GM21528 (cell line): ENCODE measurements around the gene PLAU.
"Not testable (repeated sequence)": the region's sequence is repeated elsewhere in the genome, so short reads cannot be mapped to it uniquely, and the experiment has no call there.

ENCODE experiments used
- ATAC-seq: cut with Tn5 transposase; IDR thresholded peaks from one replicate; pipeline ENCODE4 v1.9.1; 2021; ENCODE audit warnings: mild to moderate bottlenecking, moderate library complexity; ENCODE audit not compliant: unreplicated experiment, low FRiP score

Gene PLAU

DNA sequence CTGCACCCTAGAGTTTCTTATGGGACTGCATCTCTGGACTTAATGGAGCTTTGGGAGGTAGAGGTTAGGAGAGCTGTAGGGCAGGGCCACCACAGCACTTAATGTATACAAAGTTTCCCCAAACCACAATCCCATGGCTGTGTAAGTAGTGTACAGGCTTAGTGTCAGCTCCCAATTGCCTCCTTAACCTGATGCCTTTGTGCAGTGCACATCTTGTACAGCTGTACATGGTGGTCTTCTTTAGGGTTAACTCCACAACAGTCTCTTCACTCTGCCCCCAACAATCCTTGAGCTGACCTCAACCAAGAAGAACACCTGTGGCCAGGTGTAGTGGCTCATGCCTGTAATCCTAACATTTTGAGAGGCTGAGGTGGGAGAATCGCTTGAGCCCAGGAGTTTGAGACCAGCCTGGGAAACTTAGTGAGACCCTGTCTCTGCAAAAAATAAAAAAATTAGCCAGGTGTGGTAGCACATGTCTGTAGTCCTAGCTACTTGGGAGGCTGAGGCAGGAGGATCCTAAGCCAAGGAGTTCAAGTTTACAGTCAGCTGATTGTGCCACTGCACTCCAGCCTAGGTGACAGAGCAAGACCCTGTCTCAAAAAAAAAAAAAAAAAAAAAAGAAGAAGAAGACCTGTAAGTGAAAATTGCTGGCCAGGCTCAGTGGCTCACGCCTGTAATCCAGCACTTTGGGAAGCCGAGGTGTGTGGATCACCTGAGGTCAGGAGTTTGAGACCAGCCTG, 6.8 kb downstream of the PLAU start:
- no peak for ATAC-seq

DNA sequence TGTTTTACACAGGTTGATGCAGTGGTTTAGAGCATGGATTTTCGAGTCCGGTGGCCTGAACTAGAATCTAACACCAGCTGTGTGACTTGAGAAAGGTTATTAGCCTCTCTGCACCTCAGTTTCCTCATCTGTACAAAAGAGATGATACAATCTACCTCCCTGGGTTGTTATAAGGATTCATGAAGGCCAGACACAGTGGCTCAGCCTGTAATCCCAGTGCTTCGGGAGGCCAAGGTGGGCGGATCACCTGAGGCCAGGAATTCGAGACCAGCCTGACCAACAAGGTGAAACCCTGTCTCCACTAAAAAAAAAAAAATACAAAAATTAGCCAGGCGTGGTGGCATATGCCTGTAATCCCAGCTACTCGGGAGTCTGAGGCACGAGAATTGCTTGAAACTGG, 8.5 kb downstream of the PLAU start:
- ATAC-seq: not testable (repeated sequence)

DNA sequence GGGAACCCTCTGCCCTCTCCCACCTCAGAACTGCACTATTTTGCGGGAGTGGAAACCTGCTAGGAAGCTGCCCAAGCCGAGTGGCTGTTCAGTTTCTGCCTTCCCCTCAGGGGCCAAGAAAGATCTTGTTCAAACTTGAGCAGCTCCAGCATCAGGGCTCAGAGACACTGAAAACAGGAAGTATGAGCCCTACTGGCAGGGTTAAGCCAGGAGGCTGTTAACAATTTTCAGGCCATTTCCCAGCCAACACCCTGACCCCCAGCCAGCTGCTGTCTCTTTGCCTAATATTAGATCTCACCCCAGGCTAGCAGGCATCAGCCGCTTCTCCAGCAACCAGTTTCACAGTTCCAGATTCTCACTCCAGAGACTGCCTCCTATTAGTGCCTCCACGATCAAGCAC, 9.2 kb downstream of the PLAU start:
- no peak for ATAC-seq

DNA sequence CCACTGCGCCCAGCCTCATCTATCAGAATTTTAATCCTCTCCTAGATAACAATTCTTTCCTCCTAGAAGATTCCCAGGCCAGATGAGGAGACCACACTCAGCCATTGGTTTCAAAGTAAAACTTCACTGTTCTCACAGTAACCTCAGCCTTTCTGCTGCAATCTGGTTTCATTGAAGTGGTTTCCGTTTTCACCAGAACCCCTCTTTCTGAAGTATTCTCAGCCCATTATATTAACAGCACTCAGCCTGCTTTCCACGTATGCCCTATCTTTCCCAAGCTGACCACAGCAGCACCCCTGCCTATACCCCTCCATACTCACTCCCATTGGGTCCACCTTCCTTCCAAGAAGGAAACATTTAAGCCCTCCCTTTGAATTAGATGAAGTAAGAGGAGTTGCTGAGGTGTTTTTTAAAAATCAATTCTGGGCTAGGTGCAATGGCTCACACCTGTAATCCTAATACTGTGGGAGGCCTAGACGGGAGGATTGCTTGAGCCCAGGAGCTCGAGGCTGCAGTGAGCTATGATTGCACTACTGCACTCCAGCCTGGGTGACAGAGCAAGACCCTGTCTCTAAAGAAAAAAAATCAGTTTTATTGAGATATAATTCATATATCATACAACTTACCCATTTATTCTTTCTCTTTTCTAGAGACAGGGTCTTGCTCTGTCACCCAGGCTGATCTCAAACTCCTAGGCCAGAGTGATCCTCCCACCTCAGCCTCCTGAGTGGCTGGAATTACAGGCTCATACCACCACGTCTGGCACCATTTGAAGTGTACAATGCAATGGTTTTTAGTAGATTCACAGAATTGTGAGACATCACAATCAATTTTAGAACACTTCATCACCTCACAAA, 11.3 kb downstream of the PLAU start:
- ATAC-seq: no peak

DNA sequence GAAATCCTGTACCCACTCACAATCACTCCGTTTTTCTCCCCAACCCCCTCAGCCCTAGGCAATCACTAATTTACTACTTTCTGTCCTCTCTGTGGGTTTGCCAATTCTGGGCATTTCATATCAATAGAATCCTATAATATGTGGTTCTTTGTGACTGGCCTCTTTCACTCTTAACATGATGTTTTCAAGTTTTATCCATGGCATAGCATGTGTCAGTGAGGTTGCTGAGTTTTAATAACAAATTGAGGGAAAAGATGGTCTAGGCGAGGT, 11.9 kb downstream of the PLAU start:
- ATAC-seq: no peak

DNA sequence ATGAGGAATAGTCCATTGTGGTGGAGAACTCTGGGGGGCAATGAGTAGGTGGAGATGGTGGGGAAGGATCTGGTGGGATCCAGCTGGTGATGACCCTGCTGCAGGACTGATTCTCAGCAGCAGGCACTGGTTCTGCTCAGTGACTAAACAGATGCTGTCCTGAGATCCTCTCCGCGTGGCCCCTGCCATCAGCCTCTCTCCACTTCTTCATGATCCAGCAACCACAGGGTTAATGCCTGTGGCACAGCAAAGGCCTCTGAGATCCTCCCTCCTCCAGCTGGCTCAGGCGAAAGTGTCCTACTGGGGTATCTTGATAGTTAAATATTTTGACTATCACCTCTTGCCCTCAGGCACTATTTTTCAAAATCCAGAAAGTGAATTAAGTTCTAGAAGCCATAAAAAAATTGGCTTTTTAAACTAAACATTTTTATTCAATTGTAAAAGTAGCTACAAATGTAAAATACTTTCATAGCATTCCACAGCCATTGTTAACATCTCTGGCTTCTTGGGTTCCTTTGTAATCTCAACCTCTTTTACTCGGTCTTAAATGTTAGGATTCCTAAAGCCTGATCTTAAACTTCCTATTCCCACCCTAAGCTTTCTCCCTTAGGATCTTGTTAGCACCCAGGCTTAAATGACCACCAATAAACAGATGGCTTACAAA, 13.1 kb downstream of the PLAU start:
- ATAC-seq: no peak

DNA sequence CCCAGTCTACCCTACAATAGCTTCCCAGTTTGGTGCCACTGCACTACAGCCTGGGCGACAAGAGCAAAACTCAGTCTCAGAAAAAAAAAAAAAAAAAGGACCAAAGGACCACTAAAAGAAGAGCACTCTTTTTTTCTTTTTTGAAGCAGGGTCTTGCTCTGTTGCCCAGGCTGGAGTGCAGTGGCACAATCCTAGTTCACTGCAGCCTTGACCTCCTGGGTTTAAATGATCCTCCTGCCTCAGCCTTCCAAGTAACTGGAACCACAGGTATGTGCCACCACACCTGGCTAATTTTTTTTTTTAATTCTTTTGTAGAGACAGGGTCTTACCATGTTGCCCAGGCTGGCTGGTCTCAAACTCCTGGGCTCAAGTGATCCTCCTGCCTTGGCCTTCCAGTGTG, 14.0 kb downstream of the PLAU start:
- ATAC-seq: no peak

DNA sequence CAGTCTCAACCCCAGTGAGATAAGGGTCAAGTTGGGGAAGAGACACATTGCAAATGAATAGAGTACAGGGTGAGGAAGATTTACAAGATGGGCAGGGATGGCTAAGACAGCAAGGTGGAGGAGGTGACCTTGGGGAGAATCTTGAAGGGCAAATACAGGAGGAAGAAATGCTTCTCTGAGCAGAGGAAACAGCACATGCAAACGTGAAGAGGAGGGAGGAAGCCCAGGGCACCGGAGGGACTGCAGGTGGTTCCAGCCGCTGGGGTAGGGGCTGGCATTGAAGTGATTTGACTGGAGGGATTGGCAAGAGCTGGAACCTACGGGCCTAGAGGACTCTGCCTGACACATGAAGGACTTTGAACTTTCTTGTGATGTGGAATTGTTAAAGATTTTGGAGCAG, 14.6 kb downstream of the PLAU start:
- no peak for ATAC-seq

DNA sequence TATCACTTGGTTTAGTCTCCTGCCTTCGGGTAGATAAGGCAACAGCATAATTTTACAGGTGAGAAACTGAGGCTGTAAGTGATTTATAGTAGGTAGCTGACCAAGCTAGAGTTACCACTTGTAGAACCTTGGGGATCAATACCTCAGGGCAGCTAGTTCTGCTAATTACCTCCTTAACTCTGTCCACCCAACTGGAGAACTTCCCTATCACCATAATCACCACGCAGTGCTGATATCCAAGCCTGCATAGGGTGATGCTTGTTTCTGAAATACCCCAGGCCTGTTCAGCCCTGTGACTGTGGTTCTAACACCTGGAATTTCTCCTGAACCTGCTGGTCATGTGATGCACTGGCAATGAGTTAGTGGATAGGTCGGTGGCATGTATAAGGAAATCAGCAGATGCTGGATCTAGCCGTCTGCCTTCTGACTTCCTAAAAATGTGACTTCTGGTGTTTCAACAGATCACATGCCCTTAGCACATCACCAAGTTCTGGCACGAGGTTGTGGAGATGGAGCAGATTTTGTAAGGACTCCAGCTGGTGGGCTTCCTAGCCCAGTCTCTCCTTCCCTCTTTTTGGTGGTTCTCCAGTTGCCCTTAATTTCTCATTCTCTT, 15.3 kb downstream of the PLAU start:
- no peak for ATAC-seq

DNA sequence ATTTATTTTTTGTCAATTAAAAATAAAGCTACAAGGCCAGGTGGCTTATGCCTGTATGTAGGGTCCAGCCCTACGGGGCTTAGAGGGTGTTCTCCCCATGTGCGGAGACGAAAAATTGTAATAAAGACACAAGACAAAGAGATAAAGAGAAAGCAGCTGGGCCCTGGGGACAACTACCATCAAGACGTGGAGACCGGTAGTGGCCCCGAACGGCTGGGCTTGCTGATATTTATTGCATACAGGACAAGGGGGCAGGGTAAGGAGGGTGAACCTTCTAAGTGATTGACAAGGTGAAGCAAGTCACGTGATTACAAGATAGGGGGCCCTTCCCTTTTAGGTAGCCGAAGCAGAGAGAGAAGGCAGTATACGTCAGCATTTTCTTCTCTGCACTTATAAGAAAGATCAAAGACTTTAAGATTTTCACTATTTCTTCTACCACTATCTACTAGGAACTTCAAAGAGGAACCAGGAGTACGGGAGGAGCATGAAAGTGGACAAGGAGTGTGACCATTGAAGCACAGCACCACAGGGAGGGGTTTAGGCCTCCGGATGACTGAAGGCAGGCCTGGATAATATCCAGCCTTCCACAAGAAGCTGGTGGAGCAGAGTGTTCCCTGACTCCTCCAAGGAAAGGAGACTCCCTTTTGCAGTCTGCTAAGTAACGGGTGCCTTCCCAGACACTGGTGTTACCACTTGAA, 19.8 kb downstream of the PLAU start:
- not testable (repeated sequence) for ATAC-seq

DNA sequence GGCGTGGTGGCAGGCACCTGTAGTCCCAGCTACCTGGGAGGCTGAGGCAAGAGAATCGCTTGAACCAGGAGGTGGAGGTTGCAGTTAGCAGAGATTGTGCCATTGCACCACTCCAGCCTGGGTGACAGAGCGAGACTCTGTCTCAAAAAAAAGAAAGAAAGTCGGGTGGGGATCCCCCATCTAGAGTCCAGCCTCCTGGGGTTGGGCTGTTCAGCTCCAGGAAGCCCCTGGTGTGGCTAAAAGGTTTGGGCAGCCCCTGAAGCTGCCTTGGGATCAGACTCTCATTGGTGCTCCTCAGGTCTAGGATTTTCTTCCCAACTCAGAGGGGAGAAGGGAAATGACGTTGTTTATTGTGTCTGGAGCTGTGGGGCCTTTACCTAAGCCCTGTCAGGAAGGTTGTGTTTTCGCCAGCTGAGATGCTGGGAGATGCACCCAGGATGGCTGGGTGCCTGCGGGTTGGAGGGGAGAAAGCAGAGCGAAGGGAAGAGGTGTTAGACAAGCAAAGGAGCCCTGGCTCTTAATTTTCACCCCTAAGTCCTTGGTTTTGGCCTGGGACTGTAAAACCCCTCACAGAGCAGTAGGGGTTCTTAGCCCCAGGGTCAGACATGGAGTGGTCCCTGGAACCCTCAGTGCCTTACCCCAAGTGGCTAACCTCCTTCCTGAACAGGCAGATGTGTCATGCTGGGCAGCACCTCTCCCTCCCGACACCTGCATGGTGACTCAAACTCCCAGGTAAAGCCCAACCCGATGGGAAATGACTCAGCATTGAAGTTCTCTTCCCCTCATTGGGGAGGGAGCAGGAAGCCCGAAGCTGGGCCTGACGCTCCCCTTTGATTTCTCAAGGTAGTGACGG, 21.1 kb downstream of the PLAU start:
- ATAC-seq: no peak

DNA sequence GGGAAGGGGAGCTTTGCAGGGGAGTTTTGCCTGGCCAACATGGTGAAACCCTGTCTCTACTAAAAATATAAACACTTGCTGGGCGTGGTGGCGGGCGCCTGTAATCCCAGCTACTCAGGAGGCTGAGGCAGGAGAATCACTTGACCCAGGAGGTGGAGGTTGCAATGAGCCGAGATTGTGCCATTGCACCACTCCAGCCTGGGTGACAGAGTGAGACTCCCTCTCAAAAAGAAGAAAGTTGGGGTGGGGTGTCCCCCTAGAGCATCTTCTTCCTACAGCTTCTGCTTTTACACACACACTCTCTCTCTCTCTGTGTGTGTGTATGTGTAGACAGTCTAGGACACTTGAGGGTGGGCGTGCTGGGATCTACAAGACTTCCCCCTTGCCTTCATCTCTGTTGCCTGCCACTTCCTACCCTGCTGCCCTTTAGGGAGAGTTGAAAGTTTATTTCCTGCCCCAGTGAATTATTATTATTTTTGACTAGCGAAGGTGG, 21.7 kb downstream of the PLAU start:
- no peak for ATAC-seq

DNA sequence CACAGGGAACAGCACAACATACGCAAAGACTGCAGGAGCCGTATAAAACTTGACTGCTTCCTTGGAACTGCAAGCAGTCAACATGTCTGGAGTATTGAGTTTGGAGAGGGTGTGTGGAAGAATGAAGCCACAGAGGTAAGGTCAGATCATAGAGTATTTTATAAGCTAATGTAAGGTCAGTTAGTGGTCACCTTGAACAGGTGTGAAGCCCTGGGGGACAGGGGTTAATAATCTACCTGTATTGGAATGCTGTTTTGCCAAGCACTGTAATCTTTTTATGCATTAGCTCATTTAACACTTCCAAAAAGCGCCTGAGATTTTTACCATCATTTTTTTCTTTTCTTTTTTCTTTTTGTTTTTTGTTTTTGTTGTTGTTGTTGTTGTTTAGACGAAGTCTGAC, 23.1 kb downstream of the PLAU start:
- no peak for ATAC-seq

DNA sequence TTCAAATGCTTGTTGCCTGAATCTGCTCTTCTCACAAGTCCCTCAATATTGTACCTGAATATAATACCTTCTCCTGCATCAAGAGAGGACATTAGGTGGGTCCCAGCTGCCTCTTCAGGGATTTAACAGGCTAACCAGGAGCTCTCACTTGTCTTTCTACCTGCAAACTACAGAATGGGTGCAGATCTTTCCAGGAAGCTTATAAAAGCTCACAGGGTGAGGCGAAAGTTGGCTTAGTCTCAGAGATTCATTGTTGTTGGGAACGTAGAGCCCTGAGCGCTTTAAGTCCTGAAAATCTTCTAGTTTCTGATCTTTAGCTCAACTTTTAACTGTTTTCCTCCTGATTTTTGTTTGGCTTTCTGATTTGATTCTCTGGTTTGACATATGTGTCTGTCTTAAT, 25.0 kb downstream of the PLAU start:
- no peak for ATAC-seq

DNA sequence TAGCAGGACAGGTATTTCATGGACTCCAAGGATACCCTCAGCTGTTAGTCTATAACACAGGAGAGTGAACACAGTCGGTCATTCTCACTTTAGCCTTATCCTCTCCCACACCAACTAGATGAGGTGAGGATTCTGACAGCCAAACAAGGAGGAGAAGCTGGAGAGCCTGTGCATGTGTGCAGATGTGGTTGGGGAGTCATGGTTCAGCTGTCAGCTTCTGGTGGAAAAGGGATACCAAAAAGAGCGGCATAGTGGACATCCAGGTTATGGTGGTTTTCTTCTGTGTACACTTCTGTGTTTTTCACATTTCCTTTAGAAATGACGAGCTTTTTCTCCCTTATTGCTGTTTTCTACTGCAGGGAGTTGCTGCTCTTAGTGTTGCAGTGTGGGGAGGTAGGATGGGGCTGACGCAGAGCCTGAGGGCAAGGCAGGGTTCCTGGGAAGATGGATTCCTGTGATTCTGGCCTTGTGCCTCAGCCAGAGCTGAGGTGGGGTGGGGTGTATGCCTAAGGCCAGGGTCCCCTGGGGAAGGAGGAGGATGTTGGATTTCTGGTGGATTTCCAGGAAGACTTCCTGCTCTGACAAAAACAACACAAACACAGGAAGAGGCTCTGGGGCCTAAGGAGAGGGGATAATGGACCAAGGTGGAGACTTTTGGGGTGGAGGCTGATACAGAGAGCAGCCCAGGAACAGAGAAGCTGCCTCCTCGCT, 26.6 kb downstream of the PLAU start:
- ATAC-seq: no peak

DNA sequence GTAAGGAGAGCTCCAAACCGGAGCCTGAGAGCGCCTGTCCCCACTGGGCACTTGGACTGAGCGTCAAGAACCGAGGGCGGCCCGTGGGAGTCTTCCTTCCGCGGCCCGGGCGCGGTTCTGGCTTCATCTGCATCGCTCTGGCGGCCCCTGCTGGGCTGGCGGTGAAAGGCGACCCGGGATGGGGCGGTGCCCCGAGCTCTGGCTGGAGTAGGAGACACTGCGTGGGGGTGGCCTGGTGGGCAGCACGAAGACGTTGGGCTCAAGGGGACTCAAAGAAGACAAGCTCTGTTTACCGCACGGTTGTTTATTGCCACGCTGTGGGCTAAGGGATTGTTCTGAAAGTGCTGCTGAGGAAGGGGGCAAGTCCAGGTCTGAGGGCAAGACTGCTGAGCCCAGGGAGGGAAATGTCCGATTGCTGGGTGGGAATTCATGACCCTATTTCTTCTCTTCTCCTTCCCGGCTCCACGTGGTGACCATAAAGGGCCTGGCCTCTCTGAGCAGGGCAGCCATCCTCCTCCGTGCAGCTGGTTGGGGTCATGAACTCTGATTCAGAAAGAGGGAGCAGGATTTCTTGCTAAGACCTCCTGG, 29.8 kb downstream of the PLAU start:
- peak; percentile 61 for ATAC-seq

DNA sequence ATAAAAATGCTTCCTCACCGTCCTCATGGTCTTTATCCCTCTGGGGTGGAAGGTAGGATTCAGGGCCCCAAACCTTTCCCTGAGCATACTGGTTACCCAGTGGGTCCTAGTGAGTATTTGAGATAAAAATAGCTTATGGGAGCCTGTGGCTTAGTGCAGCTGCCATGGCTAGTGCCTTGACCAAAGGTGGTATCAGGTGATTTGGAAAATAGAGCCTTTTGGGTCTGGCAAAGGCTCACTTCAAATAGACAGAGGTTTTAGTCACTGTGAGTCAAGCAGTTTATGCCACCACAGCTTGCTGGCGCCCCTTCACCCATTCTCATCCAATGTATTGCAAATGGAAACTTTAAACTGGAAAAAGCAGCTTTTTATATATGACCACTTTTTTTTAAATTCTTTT, 30.4 kb downstream of the PLAU start:
- ATAC-seq: no peak

DNA sequence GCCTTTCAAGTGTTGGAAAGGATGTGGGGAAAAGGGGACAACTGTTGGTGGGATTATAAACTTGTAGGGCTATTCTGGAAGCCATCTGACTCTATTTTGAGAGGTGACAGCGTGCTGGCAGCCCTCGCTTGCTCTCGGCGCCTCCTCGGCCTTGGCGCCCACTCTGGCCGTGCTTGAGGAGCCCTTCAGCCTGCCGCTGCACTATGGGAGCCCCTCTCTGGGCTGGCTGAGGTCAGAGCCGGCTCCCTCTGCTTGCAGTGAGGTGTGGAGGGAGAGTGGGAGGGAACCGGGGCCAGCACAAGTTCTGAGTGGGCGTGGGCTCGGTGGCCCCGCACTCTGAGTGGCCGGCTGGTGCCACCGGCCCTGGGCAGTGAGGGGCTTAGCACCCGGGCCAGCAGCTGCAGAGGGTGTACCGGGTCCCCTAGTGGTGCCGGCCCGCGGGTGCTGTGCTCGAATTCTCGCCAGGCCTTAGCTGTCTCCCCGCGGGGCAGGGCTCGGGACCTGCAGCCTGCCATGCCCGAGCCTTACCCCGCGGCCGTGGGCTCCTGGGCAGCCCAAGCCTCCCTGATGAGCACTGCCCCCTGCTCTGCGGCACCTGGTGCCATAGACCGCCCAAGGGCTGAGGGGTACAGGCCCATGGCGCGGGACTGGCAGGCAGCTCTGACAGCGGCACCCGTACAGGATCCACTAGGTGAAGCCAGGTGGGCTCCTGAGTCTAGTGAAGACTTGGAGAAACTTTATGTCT, 33.6 kb downstream of the PLAU start:
- ATAC-seq: no peak
